ENCODE data around the gene THBD. TPM values are rescaled to one million over a fixed set of nuclear protein-coding genes. Genes with fewer than 3 reads are reported as not detected.
"Not testable (repeated sequence)": the region's sequence is repeated elsewhere in the genome, so short reads cannot be mapped to it uniquely, and the experiment has no call there.

The THBD gene
- total RNA-seq, 1 experiment from 2014 or later: 4.2 TPM

GRCh38 chr20:23032056-23032749 is 17.3 kb downstream of the THBD start:
- no peaks in the 10 kb centered on the region for H3K9me3 ChIP-seq (replicated peaks)
- no peak for DNase-seq (ENCODE audit: low read depth in 1 of 2, low spot score in 2 of 2)
- H3K4me1 ChIP-seq (replicated peaks): no peaks in the 10 kb centered on the region
- H3K27me3 ChIP-seq (replicated peaks): peaks cover 20% of the 10 kb centered on the region
- no peak overlapping the region for H3K27ac ChIP-seq
- no peaks in the 10 kb centered on the region for H3K36me3 ChIP-seq
- no peak overlapping the region for H3K4me3 ChIP-seq

DNA sequence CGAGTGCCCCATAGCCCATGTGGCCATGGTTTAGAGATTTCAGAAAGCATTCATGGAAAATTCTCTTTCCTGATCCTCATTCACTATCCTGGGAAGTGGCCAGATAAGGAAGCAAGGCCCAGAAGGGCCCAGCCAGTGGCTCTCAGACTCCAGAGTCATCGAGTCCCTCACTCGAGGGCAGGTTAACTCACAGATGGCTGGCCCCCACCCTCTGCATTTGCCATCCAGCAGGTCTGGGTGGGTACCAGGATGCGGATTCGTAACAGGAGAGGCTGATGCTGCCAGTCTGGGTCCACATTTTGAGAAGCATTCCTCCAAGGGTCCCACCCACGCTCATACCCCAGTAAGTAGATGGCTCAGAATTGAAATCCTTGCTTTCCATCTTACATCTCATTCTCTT is 18.1 kb downstream of the THBD start:
- DNase-seq (ENCODE audit: low read depth in 1 of 2, low spot score in 2 of 2): no peak
- H3K36me3 ChIP-seq: no peaks in the 10 kb centered on the region

DNA sequence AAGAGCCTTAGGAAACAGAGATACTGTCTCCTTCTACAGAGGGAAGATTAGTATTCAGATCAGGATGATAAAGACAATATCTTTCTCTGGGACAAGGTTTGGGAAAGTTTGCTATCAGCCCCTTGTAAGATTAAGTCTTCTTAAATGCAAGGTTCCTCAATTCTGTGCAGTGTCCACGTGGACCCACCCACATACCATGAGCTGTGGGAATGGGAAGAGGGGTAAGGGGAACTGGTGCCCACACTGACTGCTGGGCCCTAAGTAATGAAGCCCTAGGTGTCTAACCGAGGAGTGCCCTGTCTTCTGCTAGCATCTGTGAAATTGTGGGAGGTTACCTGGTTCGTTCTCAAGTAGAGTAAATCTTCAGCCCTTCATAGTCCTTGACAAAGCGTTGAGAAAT is 20.1 kb downstream of the THBD start:
- no peak for DNase-seq (ENCODE audit: low read depth in 1 of 2, low spot score in 2 of 2)
- Histone ChIP-seq H3K27ac (no peak overlapping the region), H3K9me3 (replicated peaks) (no peaks in the 10 kb centered on the region), H3K27me3 (replicated peaks) (peaks cover 6% of the 10 kb centered on the region), H3K4me3 (no peak overlapping the region), H3K4me1 (replicated peaks) (no peaks in the 10 kb centered on the region), H3K36me3 (no peaks in the 10 kb centered on the region)

More for the DNA sequence above, 18.1 kb downstream of the THBD start:
- peaks cover 20% of the 10 kb centered on the region for H3K27me3 ChIP-seq (replicated peaks)
- no peak overlapping the region for H3K27ac ChIP-seq
- no peak overlapping the region for H3K4me3 ChIP-seq
- no peaks in the 10 kb centered on the region for H3K4me1 ChIP-seq (replicated peaks)
- no peaks in the 10 kb centered on the region for H3K9me3 ChIP-seq (replicated peaks)

GRCh38 chr20:23028392-23028791 is 21.1 kb downstream of the THBD start:
- H3K27ac ChIP-seq: no peak overlapping the region
- no peak for DNase-seq (ENCODE audit: low read depth in 1 of 2, low spot score in 2 of 2)
- H3K9me3 ChIP-seq (replicated peaks): no peaks in the 10 kb centered on the region
- H3K4me1 ChIP-seq (replicated peaks): peaks cover 5% of the 10 kb centered on the region
- no peaks in the 10 kb centered on the region; the same call in 1 of the 2 replicates for H3K27me3 ChIP-seq (replicated peaks)
- H3K4me3 ChIP-seq: no peak overlapping the region
- no peaks in the 10 kb centered on the region for H3K36me3 ChIP-seq

GRCh38 chr20:23027721-23028120 is 21.8 kb downstream of the THBD start:
- Histone ChIP-seq H3K27ac (no peak overlapping the region), H3K4me3 (no peak overlapping the region), H3K9me3 (replicated peaks) (no peaks in the 10 kb centered on the region), H3K36me3 (no peaks in the 10 kb centered on the region), H3K4me1 (replicated peaks) (peaks cover 5% of the 10 kb centered on the region), H3K27me3 (replicated peaks) (no peaks in the 10 kb centered on the region; the same call in 1 of the 2 replicates)
- no peak for DNase-seq (ENCODE audit: low read depth in 1 of 2, low spot score in 2 of 2)

- not testable (repeated sequence) for H3K9me3 ChIP-seq (replicated peaks); DNase-seq (ENCODE audit: low read depth in 1 of 2, low spot score in 2 of 2); H3K36me3 ChIP-seq; H3K4me1 ChIP-seq (replicated peaks); H3K4me3 ChIP-seq; H3K27me3 ChIP-seq (replicated peaks); H3K27ac ChIP-seq
Measured at GRCh38 chr20:23025503-23025902, 24.0 kb downstream of the THBD start.

DNA sequence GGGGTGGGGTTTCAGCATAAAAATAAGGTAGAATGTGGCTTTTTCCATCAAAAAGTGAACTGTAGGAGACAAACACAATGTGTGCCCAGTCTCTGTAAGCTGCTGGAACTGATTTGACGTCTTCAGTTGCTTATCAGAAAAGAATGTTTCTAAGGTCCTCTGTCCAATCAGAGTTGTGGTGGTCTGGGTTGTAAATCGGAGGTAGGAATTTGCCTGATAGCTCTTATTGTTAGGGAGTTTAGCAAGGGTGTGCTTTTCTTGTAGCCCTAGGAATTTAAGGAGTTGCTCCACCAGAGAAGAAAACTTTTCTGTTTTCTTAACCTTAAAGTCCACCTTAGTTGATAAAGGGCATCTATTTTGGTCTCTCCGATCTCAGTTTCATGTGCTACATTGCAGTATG is 24.8 kb downstream of the THBD start:
- H3K27ac ChIP-seq: no peak overlapping the region
- peaks cover 5% of the 10 kb centered on the region for H3K4me1 ChIP-seq (replicated peaks)
- no peak overlapping the region for H3K4me3 ChIP-seq
- no peak for DNase-seq (ENCODE audit: low read depth in 1 of 2, low spot score in 2 of 2)
- no peaks in the 10 kb centered on the region for H3K9me3 ChIP-seq (replicated peaks)
- H3K36me3 ChIP-seq: no peaks in the 10 kb centered on the region
- H3K27me3 ChIP-seq (replicated peaks): no peaks in the 10 kb centered on the region; the same call in 1 of the 2 replicates

- Histone ChIP-seq H3K27ac (no peak overlapping the region), H3K4me3 (no peak overlapping the region), H3K27me3 (replicated peaks) (no peaks in the 10 kb centered on the region; the same call in 1 of the 2 replicates), H3K4me1 (replicated peaks) (peaks cover 5% of the 10 kb centered on the region), H3K9me3 (replicated peaks) (no peaks in the 10 kb centered on the region), H3K36me3 (no peaks in the 10 kb centered on the region)
- DNase-seq (ENCODE audit: low read depth in 1 of 2, low spot score in 2 of 2): no peak
Measured at GRCh38 chr20:23023621-23024177, 25.8 kb downstream of the THBD start.

DNA sequence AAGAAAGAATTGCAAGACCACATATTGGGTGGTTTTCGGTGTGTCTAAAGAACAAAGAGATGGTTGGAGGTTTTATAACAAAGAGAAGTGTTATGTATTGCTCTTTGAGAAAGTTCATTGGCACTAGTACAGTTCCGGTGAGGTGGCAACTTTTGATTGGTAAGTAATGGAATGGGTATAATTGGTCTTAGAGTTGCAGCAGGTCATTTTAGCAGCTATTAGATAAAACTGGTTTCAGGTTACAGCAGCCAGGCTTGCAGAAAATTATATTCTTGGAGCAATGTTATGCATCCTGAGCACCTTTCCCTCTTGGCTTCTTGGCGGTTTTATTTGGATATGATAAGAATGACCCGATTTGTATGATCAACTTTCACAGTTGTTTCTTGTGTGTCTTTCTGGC is 26.6 kb downstream of the THBD start:
- Histone ChIP-seq H3K36me3 (no peaks in the 10 kb centered on the region), H3K4me3 (no peak overlapping the region), H3K9me3 (replicated peaks) (no peaks in the 10 kb centered on the region), H3K4me1 (replicated peaks) (peaks cover 5% of the 10 kb centered on the region), H3K27ac (no peak overlapping the region), H3K27me3 (replicated peaks) (no peaks in the 10 kb centered on the region)
- DNase-seq (ENCODE audit: low read depth in 1 of 2, low spot score in 2 of 2): no peak

GRCh38 chr20:23021951-23022350 is 27.5 kb downstream of the THBD start:
- no peaks in the 10 kb centered on the region for H3K36me3 ChIP-seq
- H3K27me3 ChIP-seq (replicated peaks): no peaks in the 10 kb centered on the region
- DNase-seq (ENCODE audit: low read depth in 1 of 2, low spot score in 2 of 2): no peak
- H3K4me3 ChIP-seq: no peak overlapping the region
- H3K4me1 ChIP-seq (replicated peaks): peaks cover 9% of the 10 kb centered on the region
- no peaks in the 10 kb centered on the region for H3K9me3 ChIP-seq (replicated peaks)
- H3K27ac ChIP-seq: no peak overlapping the region

- Histone ChIP-seq H3K27me3 (replicated peaks) (no peaks in the 10 kb centered on the region), H3K4me3 (no peak overlapping the region), H3K27ac (no peak overlapping the region), H3K4me1 (replicated peaks) (peaks cover 13% of the 10 kb centered on the region), H3K9me3 (replicated peaks) (no peaks in the 10 kb centered on the region), H3K36me3 (no peaks in the 10 kb centered on the region)
- DNase-seq (ENCODE audit: low read depth in 1 of 2, low spot score in 2 of 2): no peak
Measured at GRCh38 chr20:23021541-23021940, 27.9 kb downstream of the THBD start.

DNA sequence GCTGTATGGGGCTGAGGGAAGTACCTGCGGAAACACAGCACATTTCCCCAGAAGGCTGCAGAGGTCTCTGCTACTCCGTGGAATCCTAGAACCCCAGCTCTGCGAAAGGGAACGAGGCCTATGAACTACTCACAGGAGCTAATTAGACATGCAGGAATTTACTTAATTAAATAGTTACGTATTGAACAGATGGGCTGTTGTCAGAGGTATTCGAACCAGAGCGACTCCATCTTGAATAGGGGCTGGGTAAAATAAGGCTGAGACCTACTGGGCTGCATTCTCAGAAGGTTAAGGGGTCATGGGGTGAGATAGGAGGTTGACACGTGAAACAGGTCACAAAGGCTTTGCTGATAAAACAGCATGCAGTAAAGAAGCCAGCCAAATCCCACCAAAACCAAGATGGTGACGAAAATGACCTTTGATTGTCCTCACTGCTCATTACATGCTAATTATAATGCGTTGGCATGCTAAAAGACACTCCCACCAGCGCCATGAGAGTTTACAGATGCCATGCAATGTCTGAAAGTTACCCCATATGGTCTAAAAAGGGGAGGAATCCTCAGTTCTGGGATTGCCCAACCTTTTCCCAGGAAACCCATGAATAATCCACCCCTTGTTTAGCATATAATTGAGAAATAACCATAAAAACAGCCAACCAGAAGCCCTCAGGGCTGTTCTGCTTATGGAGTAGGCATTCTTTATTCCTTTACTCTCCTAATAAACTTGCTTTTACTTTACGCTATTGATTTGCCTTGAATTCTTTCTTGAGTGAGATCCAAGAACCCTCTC is 29.0 kb downstream of the THBD start:
- Histone ChIP-seq H3K4me1 (replicated peaks) (peaks cover 14% of the 10 kb centered on the region), H3K27ac (no peak overlapping the region), H3K36me3 (no peaks in the 10 kb centered on the region), H3K4me3 (no peak overlapping the region), H3K9me3 (replicated peaks) (no peaks in the 10 kb centered on the region), H3K27me3 (replicated peaks) (no peaks in the 10 kb centered on the region)
- DNase-seq (ENCODE audit: low read depth in 1 of 2, low spot score in 2 of 2): no peak

- no peak overlapping the region for H3K27ac ChIP-seq
- DNase-seq (ENCODE audit: low read depth in 1 of 2, low spot score in 2 of 2): no peak
- H3K4me1 ChIP-seq (replicated peaks): peaks cover 14% of the 10 kb centered on the region
- no peaks in the 10 kb centered on the region for H3K9me3 ChIP-seq (replicated peaks)
- H3K4me3 ChIP-seq: no peak overlapping the region
- H3K36me3 ChIP-seq: no peaks in the 10 kb centered on the region
- H3K27me3 ChIP-seq (replicated peaks): no peaks in the 10 kb centered on the region
Measured at GRCh38 chr20:23019403-23019802, 30.1 kb downstream of the THBD start.

DNA sequence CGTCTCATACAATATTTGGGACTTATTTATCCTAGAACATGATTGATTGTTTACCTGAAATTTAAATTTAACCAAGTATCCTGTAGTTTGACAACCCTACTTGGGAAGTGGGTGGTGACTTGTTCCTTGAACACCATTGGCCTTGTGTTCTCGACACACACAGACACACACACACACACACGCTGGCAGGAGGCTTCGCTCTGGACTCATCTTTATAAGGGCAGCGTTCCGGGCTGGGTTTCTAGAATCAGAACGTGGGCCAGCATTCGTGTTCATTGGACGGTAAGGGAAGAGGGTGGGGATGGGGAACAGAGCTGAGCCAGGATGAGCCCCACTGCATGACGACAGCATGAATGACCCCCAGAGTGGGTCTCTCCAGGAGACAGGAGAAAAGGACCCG is 30.5 kb downstream of the THBD start:
- Histone ChIP-seq H3K27ac (no peak overlapping the region), H3K4me1 (replicated peaks) (peaks cover 14% of the 10 kb centered on the region), H3K36me3 (no peaks in the 10 kb centered on the region), H3K9me3 (replicated peaks) (no peaks in the 10 kb centered on the region), H3K4me3 (no peak overlapping the region), H3K27me3 (replicated peaks) (no peaks in the 10 kb centered on the region)
- no peak for DNase-seq (ENCODE audit: low read depth in 1 of 2, low spot score in 2 of 2)

All from SJSA1 (cell line).